ENCODE data around the gene CACNA1F.
A peak's percentile ranks its signal among the peaks of the same experiment; 100 is the strongest.

CACNA1F gene

DNA sequence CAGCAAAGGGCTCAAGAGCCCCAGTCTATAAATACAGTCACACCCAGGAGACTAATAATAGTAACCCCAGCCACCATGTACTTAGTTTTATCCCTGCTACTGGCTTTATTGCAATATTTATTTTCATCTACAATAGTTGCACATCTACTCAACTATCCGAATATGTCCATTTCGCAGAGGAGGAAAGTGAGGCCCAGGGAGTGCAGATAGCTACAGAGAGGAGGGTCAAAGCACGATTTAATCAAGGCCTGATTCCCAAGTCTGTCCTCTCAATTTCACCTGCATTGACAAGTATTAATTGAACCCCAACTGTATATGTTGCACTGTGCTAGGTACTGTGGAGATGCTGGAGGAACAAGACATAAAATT is 65.4 kb downstream of the CACNA1F start:
- TF ChIP-seq, protein P1, sequence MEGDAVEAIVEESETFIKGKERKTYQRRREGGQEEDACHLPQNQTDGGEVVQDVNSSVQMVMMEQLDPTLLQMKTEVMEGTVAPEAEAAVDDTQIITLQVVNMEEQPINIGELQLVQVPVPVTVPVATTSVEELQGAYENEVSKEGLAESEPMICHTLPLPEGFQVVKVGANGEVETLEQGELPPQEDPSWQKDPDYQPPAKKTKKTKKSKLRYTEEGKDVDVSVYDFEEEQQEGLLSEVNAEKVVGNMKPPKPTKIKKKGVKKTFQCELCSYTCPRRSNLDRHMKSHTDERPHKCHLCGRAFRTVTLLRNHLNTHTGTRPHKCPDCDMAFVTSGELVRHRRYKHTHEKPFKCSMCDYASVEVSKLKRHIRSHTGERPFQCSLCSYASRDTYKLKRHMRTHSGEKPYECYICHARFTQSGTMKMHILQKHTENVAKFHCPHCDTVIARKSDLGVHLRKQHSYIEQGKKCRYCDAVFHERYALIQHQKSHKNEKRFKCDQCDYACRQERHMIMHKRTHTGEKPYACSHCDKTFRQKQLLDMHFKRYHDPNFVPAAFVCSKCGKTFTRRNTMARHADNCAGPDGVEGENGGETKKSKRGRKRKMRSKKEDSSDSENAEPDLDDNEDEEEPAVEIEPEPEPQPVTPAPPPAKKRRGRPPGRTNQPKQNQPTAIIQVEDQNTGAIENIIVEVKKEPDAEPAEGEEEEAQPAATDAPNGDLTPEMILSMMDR (IDR thresholded peaks at IDR 0.05; ENCODE audit: low read depth, low read length), result no peak
- H3K4me3 ChIP-seq (ENCODE audit: low read depth, low read length), result peak overlapping the region; percentile 48

DNA sequence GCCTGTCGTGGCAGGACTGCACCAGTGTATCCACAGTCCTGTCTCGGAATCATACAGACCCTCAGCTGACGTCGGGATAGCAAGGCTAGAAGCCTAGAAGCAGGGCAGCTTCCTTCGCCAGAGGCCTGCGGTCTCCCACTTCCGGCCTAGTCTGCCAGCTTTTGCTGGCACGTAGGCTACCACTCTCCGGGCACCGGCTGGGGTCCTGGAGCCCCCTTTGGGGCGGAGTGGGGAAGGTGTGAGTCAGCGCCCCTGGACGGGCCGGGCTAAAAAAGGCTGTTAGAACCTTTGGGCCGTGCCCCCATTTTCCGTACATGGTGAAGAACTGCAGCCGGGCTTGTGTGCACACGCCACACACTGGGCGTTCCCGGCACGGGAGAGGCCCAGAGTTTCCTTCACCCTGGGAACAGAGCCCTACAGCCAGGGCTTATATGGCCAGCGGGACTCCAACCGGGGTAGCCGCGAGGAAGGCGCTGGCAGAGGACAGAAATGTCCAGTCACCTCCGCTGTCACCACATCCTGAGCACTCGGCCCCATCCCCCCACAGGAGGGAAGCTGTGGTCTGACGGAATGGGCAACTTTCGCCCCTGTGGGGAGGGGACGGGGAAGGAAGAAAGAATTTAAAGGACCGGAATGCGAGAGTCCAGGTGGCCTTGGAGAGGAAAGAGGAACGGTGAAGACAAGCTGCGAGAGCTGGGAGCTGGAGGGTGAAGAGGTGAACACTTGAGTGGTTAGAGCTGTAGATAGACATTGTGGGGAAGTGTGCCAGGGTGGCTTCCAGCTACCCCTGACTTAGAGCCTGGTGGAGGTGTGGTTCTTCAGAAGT is 66.0 kb downstream of the CACNA1F start:
- H3K4me3 ChIP-seq (ENCODE audit: low read depth, low read length), result peak overlapping the region; percentile 48
- TF ChIP-seq, protein P1 (IDR thresholded peaks at IDR 0.05; ENCODE audit: low read depth, low read length), result no peak

DNA sequence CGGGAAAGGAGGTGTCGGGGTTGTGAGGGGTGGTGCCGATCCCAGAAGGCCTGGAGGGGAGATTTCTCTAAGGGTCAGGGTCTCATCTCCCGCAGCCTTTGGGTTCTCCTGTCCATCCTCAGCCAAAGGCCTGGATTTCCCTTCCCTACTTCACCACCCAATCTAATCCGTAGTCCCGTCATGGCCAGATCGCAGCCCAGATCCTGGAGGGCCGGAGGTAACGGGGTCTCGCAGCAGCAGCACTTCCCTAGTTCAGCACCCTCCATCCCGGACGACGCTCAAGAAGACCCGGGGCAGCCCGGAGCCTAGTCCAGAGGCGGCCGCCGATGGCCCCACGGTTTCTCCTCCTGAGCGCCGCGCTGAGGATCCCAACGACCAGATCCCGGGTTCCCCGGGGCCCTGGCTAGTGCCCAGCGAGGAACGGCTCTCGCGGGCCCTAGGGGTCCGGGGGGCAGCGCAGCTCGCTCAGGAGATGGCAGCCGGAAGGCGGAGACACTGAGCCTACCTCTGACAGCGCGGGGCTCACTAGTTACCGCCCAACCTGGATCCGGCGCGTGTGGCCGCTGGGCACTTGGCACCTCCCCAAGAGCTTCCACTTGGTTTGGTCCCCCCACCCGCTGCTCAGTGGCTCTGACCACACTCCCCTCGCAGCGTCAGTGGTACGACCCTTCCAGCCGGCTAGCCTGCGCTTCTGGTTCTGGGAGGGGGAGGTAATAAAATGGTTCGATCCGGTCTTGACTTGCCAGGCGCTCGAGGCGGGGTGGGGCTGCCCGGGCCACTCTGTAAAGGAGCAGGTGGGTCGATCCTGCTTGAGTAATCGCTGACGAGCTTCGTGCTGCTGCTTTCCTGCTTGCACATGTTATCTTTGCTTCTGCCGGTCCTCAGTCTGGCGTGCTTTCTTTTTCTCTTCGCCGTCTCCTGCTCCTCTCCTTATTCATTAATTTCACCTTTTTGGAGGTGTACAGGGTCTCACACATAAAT is 66.9 kb downstream of the CACNA1F start:
- TF ChIP-seq, protein P1 (IDR thresholded peaks at IDR 0.05; ENCODE audit: low read depth, low read length), result no peak
- peak overlapping the region; percentile 48; the same call in 1 of the 2 replicates for H3K4me3 ChIP-seq (ENCODE audit: low read depth, low read length)

DNA sequence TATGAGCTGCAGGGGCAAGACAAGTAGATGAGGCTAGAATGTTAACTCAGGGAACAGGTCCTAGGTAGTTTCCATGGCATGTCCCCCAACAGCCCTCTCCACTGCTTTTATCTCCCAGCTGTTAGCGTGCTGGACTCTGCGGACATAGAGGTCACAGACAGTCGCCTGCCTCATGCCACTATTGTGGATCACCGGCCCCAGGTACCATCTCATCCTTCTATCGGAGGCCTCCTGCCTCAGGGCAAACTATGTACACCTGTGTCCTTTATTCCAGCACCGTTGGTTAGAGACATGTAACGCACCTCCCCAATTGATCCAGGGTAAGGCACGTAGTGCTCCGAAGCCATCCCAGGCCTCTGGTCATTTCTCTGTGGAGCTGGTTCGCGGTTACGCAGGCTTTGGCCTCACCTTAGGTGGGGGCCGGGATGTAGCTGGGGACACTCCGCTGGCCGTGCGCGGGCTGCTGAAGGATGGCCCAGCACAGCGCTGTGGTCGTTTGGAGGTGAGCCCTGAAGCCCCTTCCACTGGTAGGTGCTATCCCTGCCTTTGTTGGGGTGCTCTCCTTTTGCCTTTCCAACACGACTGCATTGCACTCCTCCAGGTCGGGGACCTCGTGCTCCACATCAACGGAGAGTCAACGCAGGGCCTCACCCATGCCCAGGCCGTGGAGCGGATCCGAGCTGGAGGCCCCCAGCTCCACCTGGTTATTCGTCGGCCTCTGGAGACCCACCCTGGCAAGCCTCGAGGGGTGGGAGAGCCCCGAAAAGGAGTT is 68.4 kb downstream of the CACNA1F start:
- TF ChIP-seq, protein P1 (IDR thresholded peaks at IDR 0.05; ENCODE audit: low read depth, low read length), result no peak

DNA sequence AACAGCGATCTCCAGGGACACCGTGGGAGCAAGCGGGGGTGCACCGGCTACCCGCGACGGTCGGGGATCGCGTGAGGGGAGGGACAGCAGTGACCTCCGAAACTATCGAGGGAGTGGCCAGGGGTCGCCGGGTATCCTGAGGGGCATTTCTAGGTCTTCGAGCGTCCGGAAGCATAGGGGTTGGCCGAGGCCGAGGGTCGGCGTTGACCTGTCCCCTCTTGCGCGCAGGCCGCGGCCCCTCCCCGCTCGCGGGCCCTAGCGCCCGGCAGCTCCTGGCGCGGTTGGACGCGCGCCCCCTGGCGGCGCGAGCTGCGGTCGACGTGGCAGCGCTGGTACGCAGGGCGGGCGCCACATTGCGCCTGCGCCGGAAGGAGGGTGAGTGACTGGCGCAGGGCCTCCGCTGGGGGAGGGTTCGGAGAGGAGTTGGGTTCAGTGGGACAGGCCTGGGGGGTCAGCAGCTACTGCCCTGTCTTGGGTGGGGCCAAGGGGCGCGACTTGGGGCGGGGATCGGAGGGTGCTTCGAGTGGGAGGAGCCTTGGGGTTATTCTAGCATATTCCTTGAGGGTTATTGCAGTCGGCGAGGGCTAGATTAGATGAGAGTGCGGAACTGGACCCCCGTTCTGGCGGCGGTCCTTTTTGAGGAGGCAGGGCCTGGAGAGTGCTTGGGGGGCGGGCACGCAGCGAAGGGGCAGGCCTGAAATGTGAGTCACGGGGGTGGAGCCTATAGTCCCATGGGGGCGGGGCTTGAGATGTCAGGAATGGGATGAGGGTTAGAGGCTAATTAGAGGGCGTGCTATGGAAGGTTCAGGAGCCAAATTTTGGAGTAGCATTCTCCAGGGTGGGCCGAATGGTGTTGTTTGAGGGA is 69.4 kb downstream of the CACNA1F start:
- H3K4me3 ChIP-seq (ENCODE audit: low read depth, low read length), result peak overlapping the region; percentile 22; the same call in 1 of the 2 replicates
- TF ChIP-seq, protein P1 (IDR thresholded peaks at IDR 0.05; ENCODE audit: low read depth, low read length), result no peak

More for the DNA sequence above, 68.4 kb downstream of the CACNA1F start:
- H3K4me3 ChIP-seq (ENCODE audit: low read depth, low read length), result no peak overlapping the region

DNA sequence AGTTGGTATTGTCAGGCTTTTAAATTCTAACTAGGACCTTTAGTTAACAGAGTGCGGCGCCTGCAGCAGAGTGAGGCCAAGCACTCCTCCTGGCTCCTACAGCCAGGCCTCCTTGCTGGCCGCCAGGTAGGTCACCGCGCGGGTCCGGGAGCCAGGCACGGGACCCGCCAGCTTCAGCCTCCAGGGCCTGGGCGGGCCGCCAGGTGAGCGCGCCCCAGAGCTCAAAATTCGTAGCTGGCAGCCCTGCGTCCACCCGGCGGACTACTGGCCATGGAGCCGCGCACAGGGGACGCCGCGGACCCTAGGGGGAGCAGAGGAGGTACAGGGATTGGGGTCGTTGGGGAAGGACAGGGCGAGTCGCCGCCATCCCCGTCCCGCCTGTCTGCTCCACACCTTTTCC is 70.5 kb downstream of the CACNA1F start, which contains the start of gene MAGIX:
Gene MAGIX, plus strand, starts transcription at position 139 of the 400 bp plus-strand sequence. Its CDS starts 132 bp downstream, at position 271.
- 0 out of 2 replicates have a peak within 1 kb of the TSS, but pooled peaks have one; percentile 22 for H3K4me3 ChIP-seq (ENCODE audit: low read depth, low read length)
- TF ChIP-seq, protein P1 (IDR thresholded peaks at IDR 0.05; ENCODE audit: low read depth, low read length), result no peak

Data from WI38 (cell line).